Vagina (tissue), 2 donors: ENCODE data around the gene RBM10.

Experiments
- POLR2A ChIP-seq, 2 donors: fragments of 450-650 bp; IDR thresholded peaks; one replicate each; pipeline ENCODE4 v1.6.1; 2017; ENCODE audit warnings: antibody characterized with exemption in 2 of 2, mild to moderate bottlenecking in 2 of 2, moderate library complexity in 2 of 2
- POLR2AphosphoS5 ChIP-seq, 2 donors: sonication (generic); formaldehyde crosslinking; IDR thresholded peaks; one replicate each; pipeline ENCODE4 v1.9.0; 2017; ENCODE audit warnings: antibody characterized with exemption in 2 of 2, mild to moderate bottlenecking in 2 of 2, low read depth in 1 of 2; ENCODE audit not compliant: insufficient read depth in 1 of 2
- TF ChIP-seq, protein P1 (sequence below), 3 experiments: fragments of 450-650 bp in 2 of 3; fragments of 200-600 bp in 1 of 3; sonication (generic) in 1 of 3; IDR thresholded peaks; one replicate each; pipeline ENCODE4 v1.5.1; 2017 to 2019; ENCODE audit warnings: antibody characterized with exemption in 3 of 3, mild to moderate bottlenecking in 2 of 3, moderate library complexity in 2 of 3

DNA sequence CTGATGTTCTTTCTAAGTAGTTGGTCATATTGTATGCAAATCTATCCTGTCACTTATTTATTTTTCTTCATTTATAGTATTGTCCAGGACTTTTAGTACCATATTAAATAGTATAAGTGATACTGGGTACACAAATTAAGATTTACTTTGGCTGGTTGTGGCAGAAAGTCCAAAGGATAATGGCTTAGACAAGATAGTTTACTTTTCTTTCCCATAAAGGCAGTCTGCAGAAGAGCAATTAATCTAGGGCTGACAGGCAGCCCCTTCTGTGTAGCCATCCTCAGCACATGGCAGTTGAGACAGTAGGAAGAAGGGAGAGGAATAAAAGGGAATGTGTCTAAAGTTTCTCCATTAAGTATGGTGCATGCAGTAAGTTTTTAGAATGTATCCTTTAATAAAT lies 6.4 kb downstream of the RBM10 start:
- TF ChIP-seq, protein P1, sequence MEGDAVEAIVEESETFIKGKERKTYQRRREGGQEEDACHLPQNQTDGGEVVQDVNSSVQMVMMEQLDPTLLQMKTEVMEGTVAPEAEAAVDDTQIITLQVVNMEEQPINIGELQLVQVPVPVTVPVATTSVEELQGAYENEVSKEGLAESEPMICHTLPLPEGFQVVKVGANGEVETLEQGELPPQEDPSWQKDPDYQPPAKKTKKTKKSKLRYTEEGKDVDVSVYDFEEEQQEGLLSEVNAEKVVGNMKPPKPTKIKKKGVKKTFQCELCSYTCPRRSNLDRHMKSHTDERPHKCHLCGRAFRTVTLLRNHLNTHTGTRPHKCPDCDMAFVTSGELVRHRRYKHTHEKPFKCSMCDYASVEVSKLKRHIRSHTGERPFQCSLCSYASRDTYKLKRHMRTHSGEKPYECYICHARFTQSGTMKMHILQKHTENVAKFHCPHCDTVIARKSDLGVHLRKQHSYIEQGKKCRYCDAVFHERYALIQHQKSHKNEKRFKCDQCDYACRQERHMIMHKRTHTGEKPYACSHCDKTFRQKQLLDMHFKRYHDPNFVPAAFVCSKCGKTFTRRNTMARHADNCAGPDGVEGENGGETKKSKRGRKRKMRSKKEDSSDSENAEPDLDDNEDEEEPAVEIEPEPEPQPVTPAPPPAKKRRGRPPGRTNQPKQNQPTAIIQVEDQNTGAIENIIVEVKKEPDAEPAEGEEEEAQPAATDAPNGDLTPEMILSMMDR (IDR thresholded peaks at IDR 0.05) = no peak
- no peak for TF ChIP-seq POLR2AphosphoS5 (IDR thresholded peaks at IDR 0.05; ENCODE audit: insufficient read depth in 1 of 2, low read depth in 1 of 2)
- TF ChIP-seq POLR2A (IDR thresholded peaks at IDR 0.05) = no peak
